HG02642 (cell line): ENCODE data around the gene SHROOM3.
A peak's percentile ranks its signal among the peaks of the same experiment; 100 is the strongest.

Experiments
- ATAC-seq: cut with Tn5 transposase; IDR thresholded peaks from one replicate; pipeline ENCODE4 v1.9.1; 2021; ENCODE audit warnings: mild to moderate bottlenecking; ENCODE audit not compliant: unreplicated experiment, poor library complexity

Gene SHROOM3

DNA sequence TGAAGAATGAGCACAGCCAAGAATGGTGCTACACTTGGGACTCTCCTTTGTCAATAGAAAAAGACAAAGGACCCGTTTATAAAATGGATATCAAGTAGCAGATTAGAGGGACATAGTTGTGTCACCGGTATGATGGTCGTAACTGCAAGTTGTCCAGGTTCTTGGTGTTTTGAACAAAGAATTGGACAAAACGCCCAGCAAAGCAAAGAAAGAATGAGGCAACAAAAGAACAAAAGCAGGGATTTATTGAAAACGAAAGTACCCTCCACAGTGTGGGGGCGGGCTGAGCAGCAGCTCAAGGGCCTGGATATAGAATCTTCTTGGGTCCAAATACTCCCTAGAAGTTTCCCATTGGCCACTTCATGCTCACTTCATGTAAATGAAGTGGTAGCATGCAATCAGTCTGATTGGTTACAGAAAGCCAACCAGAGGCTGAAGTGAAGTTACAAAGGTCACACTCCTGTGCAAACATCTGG, 54.7 kb downstream of the SHROOM3 start:
- ATAC-seq: no peak

- no peak for ATAC-seq
These were observed 57.0 kb downstream of the SHROOM3 start for GRCh38 chr4:76492055-76492454.

- ATAC-seq: no peak
These were observed 59.2 kb downstream of the SHROOM3 start for GRCh38 chr4:76494243-76494642.

DNA sequence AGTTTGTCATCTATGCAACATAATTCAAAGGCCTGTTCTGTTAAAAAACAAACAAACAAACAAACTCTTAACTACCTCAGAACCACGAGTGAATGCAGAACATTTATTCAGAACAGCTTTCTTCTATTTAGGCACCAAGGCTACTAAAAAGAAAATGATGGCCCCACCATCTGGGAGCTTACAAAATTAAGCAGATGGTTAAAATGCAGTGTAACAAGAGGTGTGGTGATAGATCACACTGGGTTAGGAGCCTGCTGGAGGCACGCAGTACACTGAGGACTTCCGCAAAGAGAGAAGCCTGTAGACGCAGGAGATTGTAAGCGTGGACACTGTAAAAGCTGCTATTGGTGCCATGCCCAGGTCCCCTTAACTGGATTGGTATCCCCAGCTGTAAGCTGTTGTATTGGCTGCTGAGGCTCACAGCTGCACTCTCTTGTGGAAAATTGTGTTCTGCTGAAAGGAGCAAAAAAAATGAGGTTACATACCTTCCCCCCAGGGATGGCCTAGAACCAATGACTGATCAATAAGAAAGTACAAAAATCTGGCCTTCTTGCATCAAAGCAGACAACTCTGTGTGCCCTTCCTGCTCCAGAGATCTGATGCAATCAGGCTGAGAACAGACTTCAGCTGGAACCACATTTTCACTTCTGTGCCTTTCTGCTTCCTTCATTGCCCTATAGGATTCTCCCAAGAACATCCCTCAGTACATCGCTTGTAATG, 60.0 kb downstream of the SHROOM3 start:
- ATAC-seq: no peak

DNA sequence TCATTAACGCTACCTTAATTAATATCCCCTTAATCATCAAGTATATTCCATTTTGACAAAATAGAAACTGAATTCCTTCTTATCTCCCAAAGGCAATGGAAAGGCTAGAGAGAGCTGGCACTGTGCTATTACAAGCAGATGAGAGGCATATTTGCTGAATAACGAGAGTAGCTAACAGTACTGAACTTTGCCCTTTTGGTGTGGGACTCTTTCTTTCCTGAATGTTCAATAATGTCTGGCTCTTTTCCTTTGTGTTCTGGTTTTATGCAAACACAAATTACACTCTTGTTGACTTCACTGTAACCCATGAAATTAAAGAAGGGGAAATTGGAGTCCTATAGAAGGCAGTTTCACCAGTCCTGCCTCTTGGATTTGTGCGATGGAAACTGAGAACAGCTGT, 63.5 kb downstream of the SHROOM3 start:
- no peak for ATAC-seq

GRCh38 chr4:76499461-76499860, 64.4 kb downstream of the SHROOM3 start:
- ATAC-seq: peak; percentile 79

- ATAC-seq: no peak
These were observed 67.9 kb downstream of the SHROOM3 start for GRCh38 chr4:76502886-76503285.

- ATAC-seq: no peak
These were observed 69.8 kb downstream of the SHROOM3 start for GRCh38 chr4:76504613-76505465.

GRCh38 chr4:76511947-76512346, 76.9 kb downstream of the SHROOM3 start:
- no peak for ATAC-seq

DNA sequence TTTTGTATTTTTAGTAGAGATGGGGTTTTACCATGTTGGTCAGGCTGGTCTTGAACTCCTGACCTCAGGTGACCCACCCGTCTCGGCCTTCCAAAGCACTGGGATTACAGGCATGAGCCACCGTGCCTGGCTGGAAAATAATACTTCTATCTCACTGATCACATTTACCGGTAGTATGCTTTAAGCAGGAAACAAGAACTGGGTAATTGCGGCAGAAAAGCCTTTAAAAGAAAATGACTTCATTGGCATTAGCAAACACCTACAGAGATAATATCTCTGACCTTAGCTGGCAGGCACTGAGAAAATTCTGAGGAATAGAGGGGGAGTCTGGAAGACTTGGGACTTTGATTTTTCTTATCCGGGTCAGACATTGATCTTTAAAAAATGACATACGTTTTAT, 78.5 kb downstream of the SHROOM3 start:
- ATAC-seq: no peak

- no peak for ATAC-seq
These were observed 79.1 kb downstream of the SHROOM3 start for GRCh38 chr4:76514087-76514486.

DNA sequence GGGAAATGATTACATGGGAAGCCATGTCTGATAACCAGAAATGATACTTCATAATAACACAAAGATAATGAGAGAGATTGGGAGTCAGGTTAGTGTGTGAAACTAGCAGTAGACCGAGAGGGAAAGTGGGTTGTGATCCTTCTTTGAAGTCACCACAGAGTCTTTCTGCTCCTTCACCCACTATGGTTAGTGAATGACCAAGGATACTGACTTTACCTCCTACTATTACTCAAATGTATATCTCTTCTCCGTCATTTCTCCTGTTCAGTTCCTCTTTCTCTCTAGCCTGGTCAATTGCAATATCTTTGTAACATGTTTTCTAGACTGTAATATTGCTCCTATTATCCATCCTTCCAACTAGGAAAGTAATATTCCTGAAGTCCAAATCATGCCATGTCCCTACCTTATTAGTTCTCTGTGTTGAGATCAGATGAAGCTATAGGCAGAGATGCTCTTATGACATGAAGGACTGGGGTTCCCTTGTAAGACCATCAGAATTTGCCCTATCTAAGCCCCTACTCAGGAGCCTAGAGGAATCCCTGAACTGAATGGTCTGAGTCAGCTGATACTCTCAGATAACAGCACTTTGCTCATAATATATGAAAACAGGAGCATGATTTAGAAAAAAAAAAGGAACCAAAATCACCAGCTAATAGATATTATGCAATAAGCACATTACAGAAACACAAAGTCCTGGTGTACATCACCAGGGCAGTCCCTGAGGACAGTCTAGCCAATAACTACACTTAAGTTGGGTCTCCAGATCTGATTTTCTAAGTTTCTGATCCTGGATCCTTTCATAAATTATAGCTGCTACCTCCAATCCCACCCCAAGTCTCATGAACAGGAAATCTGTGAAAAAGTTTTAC, 81.2 kb downstream of the SHROOM3 start:
- ATAC-seq: peak; percentile 83

DNA sequence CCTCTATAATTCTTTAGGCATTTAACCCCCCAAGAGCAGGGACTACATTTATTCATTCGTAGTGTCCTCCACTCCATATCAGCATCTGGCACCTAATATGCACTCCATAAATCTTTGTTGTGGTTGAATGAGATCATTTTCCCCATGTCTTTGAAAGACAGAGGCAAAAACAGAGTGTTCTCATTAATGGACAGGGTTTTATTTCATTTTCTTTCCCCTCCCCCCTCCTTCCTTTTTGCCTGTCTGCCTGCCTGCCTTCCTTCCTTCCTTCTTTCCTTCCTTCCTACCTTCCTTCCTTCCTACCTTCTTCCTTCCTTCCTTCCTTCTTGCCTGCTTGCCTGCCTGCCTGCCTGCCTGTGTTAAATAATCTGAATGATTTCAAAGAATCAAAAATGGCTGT, 83.2 kb downstream of the SHROOM3 start:
- no peak for ATAC-seq

- ATAC-seq: no peak
These were observed 88.6 kb downstream of the SHROOM3 start for GRCh38 chr4:76523593-76523992.

GRCh38 chr4:76525751-76526150, 90.7 kb downstream of the SHROOM3 start:
- ATAC-seq: no peak

DNA sequence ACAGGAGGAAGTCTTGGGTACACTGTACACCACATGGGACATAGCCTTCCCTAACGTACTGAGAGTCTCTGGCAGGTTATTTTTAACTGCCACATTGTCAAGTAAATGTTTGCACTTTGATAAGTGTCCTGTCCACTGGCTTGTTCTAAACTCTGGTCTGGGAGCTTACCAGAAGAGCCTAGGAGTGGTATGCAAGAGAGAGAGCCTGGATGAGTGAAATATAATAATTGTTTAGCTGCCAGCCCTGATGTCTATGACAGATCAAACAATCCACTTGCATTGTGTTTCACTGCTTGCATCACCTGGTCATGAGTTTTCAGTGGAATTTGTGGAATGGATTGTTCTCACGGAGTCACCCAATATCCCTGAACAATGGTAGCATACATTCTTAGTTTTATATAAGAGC, 91.6 kb downstream of the SHROOM3 start:
- no peak for ATAC-seq

DNA sequence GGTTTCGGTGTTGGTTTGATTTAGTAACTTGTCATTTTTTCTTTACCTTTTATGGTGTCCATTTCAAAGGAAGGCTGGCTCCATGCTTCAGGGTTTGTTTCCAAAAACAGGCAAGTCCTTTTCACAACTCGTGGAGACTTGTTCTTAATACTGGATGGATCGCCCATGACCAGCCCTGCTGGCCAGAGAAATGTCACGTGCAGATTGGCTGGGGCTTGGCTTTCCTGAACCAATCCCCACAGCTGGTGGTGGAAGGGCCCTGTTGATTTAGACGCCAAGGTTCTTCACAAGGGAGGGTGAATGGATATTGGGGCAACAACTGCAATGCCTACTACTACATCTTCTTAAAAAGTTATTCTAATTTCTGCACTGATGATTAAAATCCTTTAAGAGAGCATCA, 92.6 kb downstream of the SHROOM3 start:
- no peak for ATAC-seq

- ATAC-seq: no peak
These were observed 96.6 kb downstream of the SHROOM3 start for GRCh38 chr4:76531597-76531996.

- ATAC-seq: no peak
These were observed 97.8 kb downstream of the SHROOM3 start for GRCh38 chr4:76532805-76533204.

DNA sequence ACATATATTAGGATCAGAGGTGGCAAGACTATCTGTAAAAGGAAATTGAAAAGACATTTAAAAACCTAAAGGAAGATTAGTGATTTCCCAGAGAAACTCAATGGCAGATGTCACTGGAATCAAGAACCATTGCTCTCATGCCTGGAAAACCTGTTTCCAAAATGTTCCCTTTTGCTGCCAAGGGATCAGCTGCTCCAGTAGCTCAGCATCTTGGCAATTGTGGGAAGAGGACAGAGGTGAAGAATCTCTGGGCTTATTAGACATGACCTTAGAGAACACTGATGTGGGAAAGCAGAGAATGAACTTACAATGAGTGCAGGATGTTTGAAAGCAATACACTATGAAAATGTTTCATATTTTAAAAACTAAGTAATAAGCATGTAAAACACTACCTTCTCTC, 98.3 kb downstream of the SHROOM3 start:
- no peak for ATAC-seq
